SU-DHL-6 (cell line): ENCODE data around the gene GALR3.

ENCODE experiments used
- H2AFZ ChIP-seq: fragments of 200-600 bp; sonication (generic); 2 replicates; pipeline ENCODE4 v1.6.1; 2014; ENCODE audit warnings: low read depth, mild to moderate bottlenecking, moderate library complexity, mixed read lengths, antibody characterized with exemption, low read length; ENCODE audit not compliant: severe bottlenecking
- H3F3A ChIP-seq: fragments of 200-600 bp; shearing (Covaris generic); 2 replicates; pipeline ENCODE4 v1.6.0; 2016; ENCODE audit warnings: antibody characterized with exemption, mild to moderate bottlenecking; ENCODE audit not compliant: insufficient read depth
- H3K27ac ChIP-seq: fragments of 200-600 bp; sonication (generic); 2 replicates; pipeline ENCODE4 v1.5.1; 2016; ENCODE audit warnings: low read depth, mild to moderate bottlenecking, low read length, moderate library complexity, mixed read lengths
- H3K27me3 ChIP-seq: fragments of 200-600 bp; sonication (generic), shearing (Covaris generic); 2 replicates; pipeline ENCODE4 v1.6.0; 2014; ENCODE audit warnings: mild to moderate bottlenecking, low read length
- H3K36me3 ChIP-seq: fragments of 200-600 bp; sonication (generic); 2 replicates; pipeline ENCODE4 v1.6.1; 2014; ENCODE audit warnings: mild to moderate bottlenecking, low read length, mixed read lengths
- H3K4me2 ChIP-seq: fragments of 300-600, 200-600 bp; shearing (Covaris generic), sonication (generic); 2 replicates; pipeline ENCODE4 v1.6.0; 2014; ENCODE audit warnings: low read length, low read depth, mild to moderate bottlenecking; ENCODE audit not compliant: poor library complexity, severe bottlenecking
- H3K4me3 ChIP-seq: fragments of 200-600 bp; sonication (generic); 2 replicates; pipeline ENCODE4 v1.5.1; 2014; ENCODE audit warnings: antibody characterized with exemption, low read length, mild to moderate bottlenecking, mixed read lengths; ENCODE audit not compliant: insufficient read depth, poor library complexity, severe bottlenecking
- H3K79me2 ChIP-seq: fragments of 200-600 bp; sonication (generic); 2 replicates; pipeline ENCODE4 v1.6.1; 2014; ENCODE audit warnings: mild to moderate bottlenecking, low read length, moderate library complexity; ENCODE audit not compliant: insufficient read depth
- H3K9ac ChIP-seq: fragments of 200-600 bp; sonication (generic); 2 replicates; pipeline ENCODE4 v1.7.0; 2014; ENCODE audit warnings: mild to moderate bottlenecking, low read length
- H3K9me2 ChIP-seq: fragments of 200-600 bp; sonication (generic); replicated peaks from 2 replicates; pipeline ENCODE4 v1.6.1; 2014; ENCODE audit warnings: low read length; ENCODE audit not compliant: insufficient read depth
- H3K9me3 ChIP-seq: fragments of 200-600 bp; sonication (generic); 2 replicates; pipeline ENCODE4 v1.6.1; 2014; ENCODE audit warnings: low read length, mixed read lengths; ENCODE audit not compliant: insufficient read depth
- H4K20me1 ChIP-seq: fragments of 200-600 bp; sonication (generic); 2 replicates; pipeline ENCODE4 v1.6.1; 2014; ENCODE audit warnings: low read depth, mild to moderate bottlenecking, antibody characterized with exemption, low read length, moderate library complexity, mixed read lengths
- CTCF ChIP-seq: fragments of 200-600 bp; sonication (generic); IDR thresholded peaks from one replicate; pipeline ENCODE4 v1.5.1; 2017; ENCODE audit warnings: antibody characterized with exemption, mild to moderate bottlenecking, low read length, moderate library complexity; ENCODE audit not compliant: insufficient read depth, poor library complexity, severe bottlenecking
- EZH2phosphoT487 ChIP-seq: fragments of 200-600 bp; sonication (generic), shearing (Covaris generic); conservative IDR thresholded peaks from 2 replicates; pipeline ENCODE4 v1.6.1; 2018; ENCODE audit warnings: mild to moderate bottlenecking, antibody characterized with exemption, low read length, moderate library complexity, mixed read lengths

Gene GALR3

GRCh38 chr22:37862570-37863325, 39.6 kb downstream of the GALR3 start:
- H3F3A ChIP-seq = peaks cover 13% of the 10 kb centered on the region
- no peaks in the 10 kb centered on the region for H3K9me2 ChIP-seq
- H3K27me3 ChIP-seq = no peaks in the 10 kb centered on the region
- H3K4me3 ChIP-seq = no peak overlapping the region
- H3K36me3 ChIP-seq = peaks cover 34% of the 10 kb centered on the region
- no peak for TF ChIP-seq EZH2phosphoT487
- no peak for TF ChIP-seq CTCF
- no peak overlapping the region for H3K9ac ChIP-seq
- no peak overlapping the region for H3K27ac ChIP-seq
- no peak overlapping the region for H2AFZ ChIP-seq
- H3K9me3 ChIP-seq = no peaks in the 10 kb centered on the region
- no peak overlapping the region for H3K4me2 ChIP-seq
- H3K79me2 ChIP-seq = peaks cover 15% of the 10 kb centered on the region; the same call in 1 of the 2 replicates
- peaks cover 3% of the 10 kb centered on the region; the same call in 1 of the 2 replicates for H4K20me1 ChIP-seq

GRCh38 chr22:37865510-37865909, 42.3 kb downstream of the GALR3 start:
- no peak overlapping the region for H2AFZ ChIP-seq

GRCh38 chr22:37870273-37870672, 47.1 kb downstream of the GALR3 start:
- TF ChIP-seq CTCF = no peak
- H3K9ac ChIP-seq = no peak overlapping the region
- no peaks in the 10 kb centered on the region; the same call in 1 of the 2 replicates for H4K20me1 ChIP-seq
- H3K36me3 ChIP-seq = peaks cover 39% of the 10 kb centered on the region; the same call in 1 of the 2 replicates
- no peak overlapping the region for H3K4me3 ChIP-seq
- peaks cover 8% of the 10 kb centered on the region; the same call in 1 of the 2 replicates for H3K79me2 ChIP-seq
- H3F3A ChIP-seq = no peaks in the 10 kb centered on the region
- no peak overlapping the region for H3K27ac ChIP-seq
- H3K27me3 ChIP-seq = no peaks in the 10 kb centered on the region
- H3K9me2 ChIP-seq = no peaks in the 10 kb centered on the region
- H3K4me2 ChIP-seq = no peak overlapping the region
- H3K9me3 ChIP-seq = no peaks in the 10 kb centered on the region
- no peak overlapping the region for H2AFZ ChIP-seq

More at GRCh38 chr22:37865510-37865909, 42.3 kb downstream of the GALR3 start:
- H3K27ac ChIP-seq = no peak overlapping the region
- H4K20me1 ChIP-seq = no peaks in the 10 kb centered on the region; the same call in 1 of the 2 replicates
- H3K9me2 ChIP-seq = no peaks in the 10 kb centered on the region
- no peaks in the 10 kb centered on the region for H3K27me3 ChIP-seq
- H3K36me3 ChIP-seq = peaks cover 35% of the 10 kb centered on the region
- H3K4me3 ChIP-seq = no peak overlapping the region
- H3K9me3 ChIP-seq = no peaks in the 10 kb centered on the region
- H3K4me2 ChIP-seq = no peak overlapping the region
- H3F3A ChIP-seq = peaks cover 9% of the 10 kb centered on the region; the same call in 1 of the 2 replicates
- peaks cover 8% of the 10 kb centered on the region; the same call in 1 of the 2 replicates for H3K79me2 ChIP-seq
- TF ChIP-seq CTCF (no peak), EZH2phosphoT487 (no peak)
- H3K9ac ChIP-seq = no peak overlapping the region
